Peyer's patch (tissue), 4 donors: ENCODE results near the gene AFF2.

ENCODE experiments used
- CTCF ChIP-seq, 6 experiments: fragments of 450-650 bp in 4 of 6; fragments of 200-600 bp in 2 of 6; sonication (generic) in 1 of 6; IDR thresholded peaks; one replicate each; pipeline ENCODE4 v1.5.1; 2017 to 2019; ENCODE audit warnings: antibody characterized with exemption in 6 of 6, mild to moderate bottlenecking in 3 of 6, moderate library complexity in 1 of 6
- POLR2A ChIP-seq, 2 donors: fragments of 450-650 bp; IDR thresholded peaks; one replicate each; pipeline ENCODE4 v1.5.1; 2017; ENCODE audit warnings: antibody characterized with exemption in 2 of 2, mild to moderate bottlenecking in 2 of 2, moderate library complexity in 2 of 2

- TF ChIP-seq CTCF (IDR thresholded peaks at IDR 0.05) (no peak), POLR2A (IDR thresholded peaks at IDR 0.05) (no peak)
These were observed 111.6 kb downstream of the AFF2 start for GRCh38 chrX:148611993-148612392.
